GM19035 (cell line): ENCODE results near the gene ZFYVE26.
A peak's percentile ranks its signal among the peaks of the same experiment; 100 is the strongest.
"Not testable (repeated sequence)": the region's sequence is repeated elsewhere in the genome, so short reads cannot be mapped to it uniquely, and the experiment has no call there.

Source experiments
- ATAC-seq: cut with Tn5 transposase; IDR thresholded peaks from one replicate; pipeline ENCODE4 v1.9.1; 2021; ENCODE audit not compliant: unreplicated experiment

Gene ZFYVE26

DNA sequence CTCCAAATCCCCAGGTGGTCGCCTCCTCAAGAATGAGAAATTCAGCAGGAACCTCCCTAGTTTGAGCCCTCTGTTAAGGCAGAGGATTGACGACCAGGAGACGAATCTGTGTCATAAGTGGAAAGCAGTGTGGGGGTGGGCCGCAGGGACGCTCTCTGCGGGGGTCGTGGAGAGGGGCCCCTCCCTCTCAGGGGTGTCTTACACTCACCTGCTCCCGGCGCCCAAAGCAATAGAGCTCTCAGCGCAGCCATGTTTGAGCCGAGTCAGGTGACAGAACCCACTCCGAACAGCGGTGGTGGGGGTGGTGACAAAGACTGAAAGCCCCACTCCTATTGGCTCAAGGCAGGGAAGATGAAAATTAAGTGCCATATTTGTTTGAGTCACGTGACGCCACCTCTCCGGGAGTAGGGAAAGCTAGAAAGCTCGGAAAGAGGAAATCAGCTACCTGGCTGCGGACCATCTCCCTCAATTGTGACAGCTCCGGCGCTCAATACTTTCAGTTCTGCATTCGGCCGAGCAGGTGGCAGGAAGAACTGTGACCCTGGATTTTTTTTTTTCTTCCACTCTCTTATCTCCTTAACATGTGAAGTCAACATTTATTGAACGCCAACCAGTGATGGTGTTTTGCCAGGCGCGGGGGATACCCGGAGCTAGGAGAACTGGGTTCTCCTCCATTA, at the start of gene ZFYVE26:
Gene ZFYVE26 (minus strand): TSS at position 265 of the 677 bp plus-strand sequence. CDS start 627 bp downstream, outside the sequence.
- ATAC-seq, result peak; percentile 84

DNA sequence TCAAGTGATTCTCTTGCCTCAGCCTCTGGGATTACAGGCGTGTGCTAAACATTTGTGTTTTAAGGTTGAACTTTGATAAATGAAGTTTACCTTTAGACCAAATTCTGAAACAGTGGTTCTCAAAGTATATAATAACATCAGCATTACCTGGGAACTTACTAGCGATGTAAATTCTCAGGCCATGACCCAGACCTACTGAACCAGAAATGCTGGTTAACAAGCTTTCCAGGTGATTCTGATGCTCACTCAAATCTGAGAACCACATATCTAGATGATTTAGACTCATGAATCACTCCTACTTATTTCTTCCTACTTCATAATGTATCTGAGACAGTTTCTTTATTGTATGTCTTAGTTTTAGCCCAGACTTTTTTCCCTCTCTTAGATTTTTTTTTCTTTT, 46.8 kb upstream of the ZFYVE26 start:
- ATAC-seq, result no peak

DNA sequence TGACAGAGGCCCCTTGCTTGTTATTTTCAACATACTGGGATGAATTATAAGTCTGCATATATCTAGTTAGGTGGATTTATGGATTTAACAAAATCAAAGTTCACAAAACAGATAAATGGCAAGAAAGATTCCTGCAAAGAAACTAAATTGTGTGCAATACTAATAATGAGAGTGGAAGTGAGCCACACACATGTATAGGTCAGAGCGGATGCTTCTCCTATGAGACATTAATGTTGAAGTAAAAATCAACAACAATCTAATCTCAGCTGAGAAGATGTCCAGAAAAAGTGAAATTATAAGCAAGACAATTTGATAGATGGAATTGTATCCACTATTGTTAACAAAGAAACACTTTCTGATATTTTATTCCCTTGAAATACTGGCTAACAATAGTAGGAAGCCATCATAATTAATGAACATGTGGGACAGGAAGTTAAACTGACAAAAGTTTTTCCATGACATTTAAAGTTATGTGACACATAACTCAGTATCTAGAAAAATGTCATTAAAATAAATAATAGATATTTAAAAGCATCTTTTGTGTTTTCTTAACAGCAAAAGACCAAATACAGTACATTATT, 42.9 kb upstream of the ZFYVE26 start:
- ATAC-seq, result no peak

DNA sequence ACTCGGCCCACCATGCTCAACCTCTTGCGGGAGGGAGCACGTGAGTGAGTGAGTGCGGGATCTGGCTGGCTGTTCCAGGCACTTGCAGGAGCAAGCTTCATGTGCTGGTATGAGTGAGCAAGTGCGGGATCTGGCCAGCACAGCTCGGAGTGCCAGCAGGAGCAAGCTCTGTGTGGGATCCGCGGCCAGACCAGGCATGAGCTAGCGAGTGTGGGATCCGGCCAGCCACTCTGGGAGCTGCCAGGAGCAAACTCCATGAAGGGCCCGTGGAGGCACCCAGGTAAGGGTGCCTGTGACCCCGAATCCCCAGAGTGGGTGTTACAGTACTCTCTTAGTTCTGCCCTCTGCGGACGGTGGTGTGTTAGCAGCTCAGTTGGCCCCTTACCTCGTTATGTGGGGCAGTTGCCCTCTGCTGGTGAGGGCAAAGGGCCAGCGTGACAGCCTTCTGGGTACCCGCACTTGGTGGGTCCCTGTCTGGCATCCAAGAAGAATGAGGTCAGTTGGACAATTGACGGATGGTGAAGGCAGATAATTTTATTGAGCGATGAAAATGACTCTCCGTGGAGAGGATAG, 41.5 kb upstream of the ZFYVE26 start:
- ATAC-seq, result no peak

DNA sequence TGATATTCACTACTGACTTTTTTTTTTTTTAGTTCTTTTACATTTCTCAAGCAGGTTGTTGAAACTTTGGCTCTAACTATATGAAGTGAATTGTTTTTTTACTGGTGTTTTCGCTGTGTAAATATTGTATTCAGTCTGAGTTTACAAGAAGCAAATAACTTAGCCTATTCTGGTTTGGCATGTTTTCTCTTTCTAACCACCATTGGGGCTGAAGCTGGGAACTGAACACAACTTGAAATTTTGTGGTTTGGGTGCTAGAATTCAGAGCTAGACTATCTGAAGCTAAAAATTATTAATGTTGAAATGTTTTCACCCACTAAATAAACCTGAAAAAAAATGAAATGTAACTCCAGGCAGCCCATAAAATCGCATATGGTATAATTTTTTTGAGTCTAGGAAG, 40.4 kb upstream of the ZFYVE26 start:
- no peak for ATAC-seq

DNA sequence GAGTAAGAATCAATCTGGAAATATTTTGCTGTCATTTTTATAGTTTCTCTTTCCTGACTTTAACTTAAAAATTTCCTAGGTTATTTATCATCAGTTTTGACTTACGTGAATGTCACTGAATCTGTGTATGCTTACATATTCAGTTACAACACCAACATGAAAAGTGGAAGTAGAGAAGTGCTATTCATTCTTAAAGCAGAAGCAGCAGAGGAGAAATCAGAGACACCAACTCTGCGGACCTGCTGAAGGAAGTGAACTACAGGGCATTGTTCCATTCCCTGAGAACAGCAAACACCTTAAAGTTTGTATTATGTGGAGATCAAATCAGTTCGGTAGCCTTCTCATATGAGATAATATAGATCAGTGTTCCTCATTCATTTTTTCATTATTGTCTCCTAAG, 37.3 kb upstream of the ZFYVE26 start:
- ATAC-seq, result no peak

DNA sequence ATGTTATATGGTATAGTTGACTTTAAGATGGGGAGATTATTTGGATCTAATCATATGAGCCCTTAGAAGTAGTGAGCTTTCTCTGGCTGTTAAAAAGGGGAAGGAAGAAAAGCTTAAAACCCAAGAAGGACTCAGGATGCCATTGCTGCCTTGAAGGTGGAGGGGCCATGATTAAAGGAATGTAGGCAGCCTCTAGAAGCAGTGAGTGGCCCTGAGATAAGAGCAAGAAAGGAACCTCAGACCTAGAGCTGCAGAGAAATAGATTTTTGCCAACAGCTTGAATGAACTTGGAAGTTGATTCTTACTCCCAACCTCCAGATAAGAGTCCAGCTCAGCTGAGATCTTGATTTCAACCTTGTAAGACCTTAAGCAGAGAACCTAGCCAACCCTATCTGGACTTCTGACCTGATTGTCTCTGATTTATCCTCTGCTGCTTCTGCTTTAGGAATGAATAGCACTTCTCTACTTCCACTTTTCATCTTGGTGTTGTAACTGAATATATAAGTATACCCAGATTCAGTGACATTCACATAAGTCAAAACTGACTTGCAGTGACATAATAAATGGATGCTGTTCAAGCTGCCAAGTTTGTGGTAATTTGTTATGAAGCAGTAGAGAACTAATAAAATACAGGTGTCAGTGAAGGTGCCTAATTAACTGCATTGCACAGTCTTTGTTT, 36.7 kb upstream of the ZFYVE26 start:
- no peak for ATAC-seq

DNA sequence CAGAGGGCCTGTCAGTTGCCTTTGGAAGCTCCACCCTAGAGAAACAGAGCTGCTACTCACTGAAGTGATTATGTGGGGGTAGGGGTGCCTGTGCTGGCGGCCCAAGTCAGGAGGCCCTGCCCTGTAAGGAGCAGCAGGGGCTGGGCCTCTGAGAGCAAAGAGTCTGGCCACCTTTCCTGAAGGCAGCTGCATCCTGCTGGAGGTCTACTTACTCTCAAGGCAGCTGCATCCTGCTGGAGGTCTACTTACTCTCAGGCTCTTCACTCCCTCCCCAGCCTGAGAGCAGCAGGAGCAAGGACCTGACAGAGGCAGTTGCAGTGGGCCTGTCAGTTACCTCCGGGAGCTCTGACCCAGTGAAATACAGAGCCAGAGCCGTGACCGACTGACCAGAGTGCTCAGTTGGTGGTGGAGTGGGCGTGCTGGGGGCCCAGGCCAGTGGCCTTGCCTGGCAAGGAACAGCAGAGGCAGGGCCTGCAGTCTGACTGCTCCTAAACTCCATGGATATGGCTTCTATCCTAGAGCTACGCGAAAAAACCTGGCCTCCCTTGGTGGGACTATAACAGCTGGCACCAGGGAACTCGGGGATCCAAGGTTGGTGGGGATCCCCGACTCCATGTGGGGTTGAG, 35.5 kb upstream of the ZFYVE26 start:
- ATAC-seq, result no peak

DNA sequence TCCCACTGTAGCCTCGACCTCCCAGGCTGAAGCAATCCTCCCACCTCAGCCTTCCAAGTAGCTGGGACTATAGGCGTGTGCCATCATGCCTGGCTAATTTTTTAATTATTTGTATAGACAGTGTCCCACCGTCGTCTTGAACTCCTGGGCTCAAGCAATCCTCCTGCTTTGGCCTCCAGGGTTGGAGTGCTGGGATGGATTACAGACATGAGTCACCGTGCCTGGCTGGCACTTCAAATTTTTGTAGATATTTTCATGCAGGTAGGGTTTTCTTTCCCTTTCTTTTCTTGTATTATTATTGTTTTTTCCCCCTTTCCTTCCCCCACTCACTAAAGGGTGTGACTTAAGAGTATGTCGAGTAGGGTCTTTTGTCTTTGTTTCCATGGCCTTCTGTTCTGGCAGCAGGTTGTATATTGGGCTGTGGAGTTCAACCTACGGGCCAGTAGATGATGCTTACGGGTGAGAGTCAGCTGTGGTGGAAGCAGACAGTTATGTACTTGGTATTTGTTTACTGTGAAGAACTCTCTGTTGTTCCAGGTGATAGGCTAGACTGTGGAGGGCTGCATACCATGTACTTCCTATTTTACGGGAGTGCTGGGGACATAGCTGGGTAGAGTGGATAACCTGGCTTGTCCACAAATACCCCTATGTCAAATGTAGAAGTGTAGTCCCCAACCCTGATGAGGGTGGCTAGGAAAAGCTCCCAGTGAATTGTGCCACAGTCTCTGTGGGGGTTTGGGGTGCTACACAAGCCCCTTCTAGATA, 33.9 kb upstream of the ZFYVE26 start:
- ATAC-seq, result no peak

DNA sequence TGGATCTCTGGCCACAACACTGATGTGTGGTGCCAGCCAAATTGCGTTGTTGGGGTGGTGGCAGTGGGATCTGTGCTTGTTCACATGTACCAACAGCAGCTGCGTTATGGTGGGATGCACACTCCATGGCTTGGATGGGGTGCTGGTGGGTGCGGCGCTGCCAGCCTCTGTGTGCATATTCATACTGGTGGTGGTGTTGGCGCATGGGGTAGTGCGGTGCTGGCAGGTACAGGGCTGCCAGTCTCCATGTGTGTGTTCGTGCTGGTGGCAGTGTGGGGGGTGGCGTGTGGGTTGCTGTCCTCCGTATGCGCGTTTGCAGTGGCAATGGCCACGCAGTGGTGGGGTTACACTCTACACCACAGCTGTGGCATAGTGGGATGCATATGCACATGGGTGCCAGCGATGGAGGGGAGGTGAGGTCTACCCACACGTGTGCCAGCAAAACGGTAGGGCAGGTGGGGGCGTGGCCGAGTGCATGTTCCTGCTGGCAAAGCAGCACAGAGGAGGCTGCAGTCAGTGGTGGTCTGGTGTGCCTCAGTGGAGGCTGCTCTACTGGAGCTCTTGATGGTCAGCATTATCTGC, 29.7 kb upstream of the ZFYVE26 start:
- ATAC-seq, result no peak

DNA sequence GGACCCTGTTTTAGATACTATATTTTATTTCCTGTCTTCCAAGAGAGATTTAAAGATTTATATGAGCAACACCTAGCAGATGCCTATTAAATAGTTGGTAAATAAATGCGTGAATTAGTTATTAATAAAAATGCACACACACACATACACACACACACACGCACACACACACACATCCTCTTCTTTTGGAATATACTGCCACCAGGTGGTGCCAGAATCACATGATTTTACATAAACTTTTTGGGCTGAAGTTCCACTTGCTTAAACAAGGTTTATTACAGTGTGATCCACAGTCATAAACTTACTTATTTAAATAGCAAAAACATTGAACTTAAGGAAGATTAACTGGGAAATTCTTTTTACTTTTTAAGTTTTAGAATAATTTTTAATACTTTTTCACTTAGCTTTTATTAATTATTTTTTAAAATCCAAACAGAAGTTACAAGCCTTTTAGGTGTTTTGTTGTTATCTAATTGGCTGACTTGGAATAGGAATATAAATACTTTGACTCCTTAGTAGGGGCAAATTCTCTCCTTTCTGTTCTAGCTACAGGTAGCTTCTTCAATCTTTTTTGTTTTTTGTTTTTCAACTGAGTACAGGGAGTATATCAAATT, 20.7 kb upstream of the ZFYVE26 start:
- ATAC-seq, result no peak

DNA sequence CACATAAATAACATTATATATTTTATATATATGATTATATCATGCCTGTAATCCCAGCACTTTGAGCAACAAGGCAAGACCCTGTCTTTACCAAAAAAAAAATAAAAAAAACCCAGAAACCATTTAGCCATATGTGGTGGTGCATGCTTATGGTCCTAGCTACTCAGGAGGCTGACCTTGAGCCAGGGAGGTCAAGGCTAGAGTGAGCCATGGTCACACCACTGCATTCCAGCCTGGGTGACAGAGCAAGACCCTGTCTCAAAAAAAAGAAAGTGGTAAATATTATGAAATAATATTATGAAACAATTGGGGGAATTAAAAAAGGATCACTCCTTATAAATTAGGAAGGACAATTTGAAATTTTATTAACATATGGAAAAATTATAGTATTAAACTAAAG, 19.2 kb upstream of the ZFYVE26 start:
- ATAC-seq, result no peak

DNA sequence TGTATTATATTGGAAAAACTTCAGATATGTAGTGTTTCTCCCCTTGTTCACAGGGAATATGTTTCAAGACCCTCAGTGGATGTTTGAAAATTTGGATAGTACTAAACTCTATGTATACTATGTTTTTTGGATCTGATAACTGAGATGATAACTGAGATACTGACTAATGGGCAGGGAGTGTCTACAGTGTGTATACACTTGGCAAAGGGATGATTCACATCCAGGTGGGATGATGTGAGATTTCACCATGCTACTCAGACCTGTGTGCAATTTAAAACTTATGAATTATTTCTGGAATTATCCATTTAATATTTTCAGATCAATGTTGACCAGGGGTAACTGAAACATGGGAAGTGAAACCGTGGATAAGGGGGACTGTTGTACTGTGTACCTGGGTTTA, 17.0 kb upstream of the ZFYVE26 start:
- no peak for ATAC-seq

DNA sequence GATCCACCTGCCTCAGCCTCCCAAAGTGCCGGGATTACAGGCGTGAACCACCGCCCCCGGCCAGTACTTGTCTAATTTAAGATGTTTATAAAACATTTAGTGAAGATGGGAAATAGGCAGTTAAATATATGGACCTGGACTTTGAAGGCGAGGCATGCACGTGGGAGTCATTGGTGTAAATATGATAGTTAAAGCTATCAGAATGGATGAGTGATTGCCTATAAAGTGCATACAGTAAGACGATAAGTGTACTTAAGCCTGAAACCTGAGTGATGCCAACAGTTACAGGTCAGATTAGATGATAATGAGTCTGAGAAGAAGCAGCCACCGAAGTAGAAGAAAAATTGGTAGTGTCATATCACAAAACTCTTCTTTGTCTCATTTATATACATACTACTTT, 14.7 kb upstream of the ZFYVE26 start:
- no peak for ATAC-seq

DNA sequence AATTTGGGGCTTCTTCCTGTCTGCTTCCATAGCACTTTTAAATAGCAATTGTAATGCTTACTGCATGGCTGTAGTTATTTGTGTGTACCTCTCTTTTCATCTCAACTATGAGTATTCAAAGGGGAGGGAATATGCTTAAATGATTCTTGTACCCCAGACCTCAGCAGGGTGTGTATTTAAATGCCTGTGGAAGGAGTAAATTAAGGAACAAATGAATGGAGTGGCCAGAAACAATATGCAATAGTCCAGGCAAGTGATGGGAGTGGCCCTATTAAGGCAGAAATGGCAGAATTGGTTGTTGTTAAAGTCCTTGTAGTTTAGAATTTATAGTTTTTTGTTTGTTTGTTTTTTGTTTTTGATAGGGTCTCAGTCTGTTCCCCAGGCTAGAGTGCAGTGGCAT, 4.7 kb upstream of the ZFYVE26 start:
- no peak for ATAC-seq

DNA sequence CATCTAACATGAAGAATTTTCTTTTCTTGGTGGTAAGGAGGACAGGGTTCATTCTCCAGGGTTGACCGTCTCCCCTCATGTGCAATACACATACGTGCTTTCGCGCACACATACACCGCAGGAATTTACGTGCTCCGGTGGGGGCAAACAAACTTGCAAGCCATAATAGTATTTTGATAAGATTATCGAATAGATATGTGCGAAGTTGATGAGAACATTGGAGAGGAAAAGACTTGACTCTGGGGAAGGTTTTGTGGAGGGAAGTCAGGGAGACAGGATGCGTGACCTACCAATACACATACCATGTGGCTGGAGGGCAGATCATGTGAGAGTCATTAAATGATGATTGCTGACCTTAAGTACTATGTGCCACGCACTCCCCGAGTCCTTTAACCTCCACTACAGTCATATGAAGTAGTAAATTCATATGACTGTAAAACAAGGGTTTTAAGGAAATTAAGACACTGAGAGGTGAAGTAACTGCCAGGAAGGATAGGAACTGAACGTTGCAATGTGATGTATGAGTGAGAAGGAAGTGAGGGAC, 4.1 kb upstream of the ZFYVE26 start:
- no peak for ATAC-seq

DNA sequence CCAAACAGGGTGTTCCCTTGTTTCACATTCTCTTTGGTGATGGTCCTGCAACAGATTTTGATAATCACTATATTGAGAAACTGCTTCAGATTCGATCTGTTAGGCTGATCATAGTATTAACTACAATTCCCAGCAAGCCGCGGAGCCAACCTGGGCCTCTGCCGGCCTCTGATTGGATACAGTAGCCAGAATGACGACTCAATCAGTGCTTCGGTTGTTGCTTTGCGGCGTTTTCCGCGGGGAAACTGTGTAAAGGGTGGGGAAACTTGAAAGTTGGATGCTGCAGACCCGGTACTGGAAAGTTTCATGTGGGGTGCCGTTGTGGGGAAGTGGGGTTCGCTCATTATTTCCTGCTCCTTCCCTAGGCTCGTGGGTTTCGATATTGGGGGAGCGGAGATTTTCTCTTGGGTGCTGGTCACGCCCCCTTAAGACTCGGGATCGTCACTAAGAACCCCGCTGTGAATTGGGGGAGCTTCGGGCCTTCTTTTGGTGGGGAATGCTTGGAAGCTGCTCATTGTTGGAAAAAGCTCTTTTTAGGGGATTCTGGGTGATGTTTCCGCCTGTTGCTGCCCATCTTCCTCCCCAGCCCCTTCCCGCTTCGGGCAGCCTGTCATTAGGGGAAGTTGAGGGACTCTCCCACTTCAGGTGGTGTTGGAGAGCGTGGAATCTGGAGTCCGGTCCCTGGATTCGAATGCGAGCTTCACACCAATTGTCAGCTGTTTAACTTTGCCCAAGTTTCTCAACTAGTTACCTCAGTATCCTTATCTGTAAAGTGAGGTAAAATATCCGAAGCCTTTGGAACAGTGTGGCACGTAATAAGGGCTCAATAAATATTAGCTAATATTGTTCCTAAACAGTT, 3.4 kb upstream of the ZFYVE26 start, which contains the start of gene RAD51B:
Gene RAD51B (plus strand): TSS at position 217 of the 859 bp plus-strand sequence.
- peak; percentile 67 for ATAC-seq

DNA sequence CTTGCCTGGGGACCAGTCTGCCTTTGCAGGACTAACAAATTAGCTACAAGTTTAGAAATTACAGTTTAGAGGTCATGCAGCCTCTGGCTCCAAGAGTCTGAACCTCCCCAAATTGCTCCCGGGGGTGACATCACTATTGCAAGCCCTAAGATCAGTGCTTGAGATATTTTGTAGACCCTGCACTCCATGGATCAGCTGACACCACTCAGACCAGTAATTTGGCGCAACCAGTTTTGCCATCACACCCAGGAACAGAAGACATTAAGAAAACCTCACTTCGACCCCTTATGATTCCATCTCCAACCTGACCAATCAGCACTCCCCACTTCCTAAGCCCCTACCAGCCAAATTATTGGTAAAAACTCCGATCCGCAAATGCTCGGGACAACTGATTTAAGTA, 2.1 kb upstream of the ZFYVE26 start:
- ATAC-seq, result not testable (repeated sequence)
